ENCODE measurements around the gene ATG101. TPM values are rescaled to one million over a fixed set of nuclear protein-coding genes. Genes with fewer than 3 reads are reported as not detected.

ATG101 gene
- total and polyA plus RNA-seq, 2 experiments from 2014 or later = 27.7 to 60.3 TPM

DNA sequence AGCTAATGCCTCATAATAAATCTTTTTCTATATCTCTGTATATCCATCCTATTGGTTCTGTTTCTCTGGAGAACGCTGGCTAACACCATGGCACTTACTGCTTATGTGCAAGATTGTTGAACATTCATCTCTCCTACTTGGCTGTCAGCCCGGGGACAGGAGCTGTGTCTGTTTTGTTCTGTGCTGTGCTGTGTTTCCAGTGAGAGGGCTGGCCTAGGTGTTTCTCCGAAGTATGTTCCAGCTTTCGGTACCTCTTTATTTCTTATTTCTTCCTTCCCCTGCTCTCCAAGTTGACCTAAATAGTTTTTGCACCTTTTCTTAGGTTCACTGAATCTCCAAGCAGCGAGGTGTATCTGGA lies 37.4 kb upstream of the ATG101 start (continued):
- TF ChIP-seq ZNF462 (CRISPR knock-in tag; IDR thresholded peaks at IDR 0.05) = no peak
- TF ChIP-seq EZH2 (IDR thresholded peaks at IDR 0.05; ENCODE audit: low read depth, unreplicated experiment) = no peak

- Mint-ChIP-seq H3K36me3 (ENCODE audit: low read depth) (no peaks in the 10 kb centered on the region), H3K27ac (peak overlapping the region; percentile 77), H3K4me1 (peaks cover 34% of the 10 kb centered on the region), H3K9me3 (no peaks in the 10 kb centered on the region), H3K4me3 (peak overlapping the region; percentile 72), H3K27me3 (ENCODE audit: insufficient read depth, low read depth, poor library complexity) (peaks cover 44% of the 10 kb centered on the region)
- no peak for TF ChIP-seq ZNF462 (CRISPR knock-in tag; IDR thresholded peaks at IDR 0.05)
- TF ChIP-seq POLR2AphosphoS5 (IDR thresholded peaks at IDR 0.05; ENCODE audit: low read depth) = peak; percentile 72
- TF ChIP-seq ZNF114 (CRISPR knock-in tag; IDR thresholded peaks at IDR 0.05) = no peak
- peak; percentile 88 for TF ChIP-seq CREB1 (CRISPR knock-in tag; IDR thresholded peaks at IDR 0.05; ENCODE audit: low read depth)
- Histone ChIP-seq H3K27ac (ENCODE audit: low read depth) (peak overlapping the region; percentile 85; the same call in 1 of the 2 replicates), H3K27me3 (ENCODE audit: insufficient read depth) (peaks cover 45% of the 10 kb centered on the region), H2AFZ (peak overlapping the region; percentile 11; the same call in 1 of the 2 replicates), H3K36me3 (ENCODE audit: insufficient read depth) (no peaks in the 10 kb centered on the region), H3K79me2 (replicated peaks; ENCODE audit: insufficient read depth) (no peaks in the 10 kb centered on the region), H3K4me2 (peak overlapping the region; percentile 77), H4K20me1 (replicated peaks; ENCODE audit: insufficient read depth) (no peaks in the 10 kb centered on the region), H3K9me2 (ENCODE audit: insufficient read depth) (no peaks in the 10 kb centered on the region), H3F3A (replicated peaks; ENCODE audit: low read depth) (peaks cover 7% of the 10 kb centered on the region; the same call in 1 of the 2 replicates), H3K4me1 (ENCODE audit: insufficient read depth) (peaks cover 15% of the 10 kb centered on the region), H3K4me3 (peak overlapping the region; percentile 51)
- ATAC-seq (peak; percentile 89), DNase-seq (ENCODE audit: low spot score) (peak; percentile 98)
These were observed 36.9 kb upstream of the ATG101 start for GRCh38 chr12:52032804-52033445.
